DMS153 (cell line): ENCODE results near the gene NAPB.

Experiments
- DNase-seq: peaks from one replicate; lab custom pipeline; 2025; lab: John Stamatoyannopoulos, UW

NAPB gene

GRCh38 chr20:23344336-23344735, 77.0 kb downstream of the NAPB start:
- DNase-seq: no peak

GRCh38 chr20:23343590-23343989, 77.7 kb downstream of the NAPB start:
- no peak for DNase-seq

GRCh38 chr20:23341073-23341472, 80.2 kb downstream of the NAPB start:
- DNase-seq: no peak

GRCh38 chr20:23340524-23340923, 80.8 kb downstream of the NAPB start:
- DNase-seq: no peak

GRCh38 chr20:23339986-23340385, 81.3 kb downstream of the NAPB start:
- no peak for DNase-seq

- no peak for DNase-seq
These were observed 84.0 kb downstream of the NAPB start for GRCh38 chr20:23337312-23337711.

- no peak for DNase-seq
These were observed 84.8 kb downstream of the NAPB start for GRCh38 chr20:23336476-23336875.

- no peak for DNase-seq
These were observed 85.8 kb downstream of the NAPB start for GRCh38 chr20:23335521-23335920.

- DNase-seq: no peak
These were observed 87.2 kb downstream of the NAPB start for GRCh38 chr20:23334111-23334510.

GRCh38 chr20:23332467-23332866, 88.8 kb downstream of the NAPB start:
- DNase-seq: no peak

GRCh38 chr20:23331450-23332350, 89.6 kb downstream of the NAPB start:
- DNase-seq: no peak

GRCh38 chr20:23327617-23328333, 93.5 kb downstream of the NAPB start:
- DNase-seq: no peak

GRCh38 chr20:23326774-23327173, 94.5 kb downstream of the NAPB start:
- no peak for DNase-seq

GRCh38 chr20:23325107-23325506, 96.2 kb downstream of the NAPB start:
- DNase-seq: no peak
